Peyer's patch (tissue), 4 donors: Measurements from ENCODE around the gene TSPYL2.

Experiments used
- POLR2A ChIP-seq, 2 donors: fragments of 450-650 bp; IDR thresholded peaks; one replicate each; pipeline ENCODE4 v1.5.1; 2017; ENCODE audit warnings: antibody characterized with exemption in 2 of 2, mild to moderate bottlenecking in 2 of 2, moderate library complexity in 2 of 2
- TF ChIP-seq, protein P1 (sequence below), 6 experiments: fragments of 450-650 bp in 4 of 6; fragments of 200-600 bp in 2 of 6; sonication (generic) in 1 of 6; IDR thresholded peaks; one replicate each; pipeline ENCODE4 v1.5.1; 2017 to 2019; ENCODE audit warnings: antibody characterized with exemption in 6 of 6, mild to moderate bottlenecking in 3 of 6, moderate library complexity in 1 of 6

DNA sequence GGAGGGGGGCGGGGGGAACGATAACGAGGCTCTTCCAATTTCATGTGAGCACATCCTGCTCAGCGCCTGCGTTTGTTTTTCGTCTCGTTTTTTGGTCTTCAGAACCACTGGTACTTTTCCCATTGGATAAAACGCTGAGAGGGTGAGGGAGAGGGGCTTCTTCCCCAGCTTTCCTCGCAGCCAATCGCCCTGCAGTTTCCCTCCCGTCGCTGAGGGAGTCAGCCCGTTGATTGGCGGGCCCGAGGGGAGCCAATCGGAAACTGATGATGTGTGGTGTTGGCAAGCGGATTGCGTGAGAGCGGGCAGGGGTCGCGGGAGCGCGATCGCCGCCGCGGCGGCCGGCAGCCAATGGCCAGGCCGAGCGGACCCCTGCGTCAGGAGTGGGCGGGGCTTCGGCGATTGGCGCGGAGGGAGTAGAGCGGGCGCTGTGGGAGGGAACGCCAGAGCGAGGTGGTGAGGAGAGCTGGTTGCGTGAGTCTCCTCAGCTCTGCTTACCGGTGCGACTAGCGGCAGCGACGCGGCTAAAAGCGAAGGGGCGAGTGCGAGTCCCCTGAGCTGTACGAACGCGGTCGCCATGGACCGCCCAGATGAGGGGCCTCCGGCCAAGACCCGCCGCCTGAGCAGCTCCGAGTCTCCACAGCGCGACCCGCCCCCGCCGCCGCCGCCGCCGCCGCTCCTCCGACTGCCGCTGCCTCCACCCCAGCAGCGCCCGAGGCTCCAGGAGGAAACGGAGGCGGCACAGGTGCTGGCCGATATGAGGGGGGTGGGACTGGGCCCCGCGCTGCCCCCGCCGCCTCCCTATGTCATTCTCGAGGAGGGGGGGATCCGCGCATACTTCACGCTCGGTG lies at the start of gene TSPYL2:
- TF ChIP-seq, protein P1, sequence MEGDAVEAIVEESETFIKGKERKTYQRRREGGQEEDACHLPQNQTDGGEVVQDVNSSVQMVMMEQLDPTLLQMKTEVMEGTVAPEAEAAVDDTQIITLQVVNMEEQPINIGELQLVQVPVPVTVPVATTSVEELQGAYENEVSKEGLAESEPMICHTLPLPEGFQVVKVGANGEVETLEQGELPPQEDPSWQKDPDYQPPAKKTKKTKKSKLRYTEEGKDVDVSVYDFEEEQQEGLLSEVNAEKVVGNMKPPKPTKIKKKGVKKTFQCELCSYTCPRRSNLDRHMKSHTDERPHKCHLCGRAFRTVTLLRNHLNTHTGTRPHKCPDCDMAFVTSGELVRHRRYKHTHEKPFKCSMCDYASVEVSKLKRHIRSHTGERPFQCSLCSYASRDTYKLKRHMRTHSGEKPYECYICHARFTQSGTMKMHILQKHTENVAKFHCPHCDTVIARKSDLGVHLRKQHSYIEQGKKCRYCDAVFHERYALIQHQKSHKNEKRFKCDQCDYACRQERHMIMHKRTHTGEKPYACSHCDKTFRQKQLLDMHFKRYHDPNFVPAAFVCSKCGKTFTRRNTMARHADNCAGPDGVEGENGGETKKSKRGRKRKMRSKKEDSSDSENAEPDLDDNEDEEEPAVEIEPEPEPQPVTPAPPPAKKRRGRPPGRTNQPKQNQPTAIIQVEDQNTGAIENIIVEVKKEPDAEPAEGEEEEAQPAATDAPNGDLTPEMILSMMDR (IDR thresholded peaks at IDR 0.05), result no peak
- peak; percentile 97 to 98 for TF ChIP-seq POLR2A (IDR thresholded peaks at IDR 0.05)
